RKO (cell line): ENCODE data around the gene LAMB1.
"Not testable (repeated sequence)": the region's sequence is repeated elsewhere in the genome, so short reads cannot be mapped to it uniquely, and the experiment has no call there.

Experiments used
- DNase-seq: peaks from one replicate; pipeline ENCODE4 v3.0.0-alpha.2; 2016; ENCODE audit warnings: low spot score

The LAMB1 gene

DNA sequence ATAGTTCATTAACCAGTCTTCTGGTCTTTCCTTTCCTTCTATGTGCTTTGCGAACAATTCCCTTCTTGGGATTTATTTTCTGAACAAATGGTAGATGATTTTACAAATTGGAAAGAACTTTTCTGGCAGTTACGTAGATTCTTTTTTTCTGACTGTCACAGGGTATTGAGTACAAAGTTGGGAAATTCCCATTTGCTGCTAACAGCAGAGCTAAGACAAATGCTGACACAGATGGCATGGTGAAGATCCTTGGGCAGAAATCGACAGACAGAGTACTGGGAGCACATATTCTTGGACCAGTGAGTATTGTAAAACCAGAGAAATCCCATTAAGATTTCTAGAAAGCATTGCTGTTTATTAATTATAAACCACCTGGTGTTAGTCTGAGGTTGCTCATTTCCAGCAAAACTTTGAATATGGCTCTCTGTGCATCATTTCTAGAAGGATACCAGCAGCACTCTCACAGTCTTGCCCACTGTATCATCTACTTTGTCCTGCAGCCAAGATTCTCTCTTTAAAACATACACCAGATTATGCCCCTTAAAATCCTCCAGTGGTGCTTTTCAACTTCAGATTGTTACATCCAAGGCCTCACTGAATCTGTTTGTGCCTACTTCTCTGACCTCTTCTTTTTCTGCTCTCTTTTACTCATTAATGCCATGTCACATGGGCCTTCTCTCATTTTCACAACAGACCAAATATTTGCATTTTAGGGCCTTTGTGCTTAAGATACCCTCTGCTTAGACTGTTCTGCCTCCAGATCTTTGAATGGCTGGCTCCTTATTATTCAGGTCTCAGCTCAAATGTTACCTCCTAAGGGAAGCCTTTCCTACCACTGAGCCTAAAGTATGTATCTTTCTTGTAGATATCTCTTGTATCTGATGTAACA, 85.0 kb downstream of the LAMB1 start:
- DNase-seq, result no peak

- DNase-seq, result no peak
These were observed 87.4 kb downstream of the LAMB1 start for GRCh38 chr7:107915541-107915940.

GRCh38 chr7:107914831-107915230, 88.1 kb downstream of the LAMB1 start:
- DNase-seq, result no peak

DNA sequence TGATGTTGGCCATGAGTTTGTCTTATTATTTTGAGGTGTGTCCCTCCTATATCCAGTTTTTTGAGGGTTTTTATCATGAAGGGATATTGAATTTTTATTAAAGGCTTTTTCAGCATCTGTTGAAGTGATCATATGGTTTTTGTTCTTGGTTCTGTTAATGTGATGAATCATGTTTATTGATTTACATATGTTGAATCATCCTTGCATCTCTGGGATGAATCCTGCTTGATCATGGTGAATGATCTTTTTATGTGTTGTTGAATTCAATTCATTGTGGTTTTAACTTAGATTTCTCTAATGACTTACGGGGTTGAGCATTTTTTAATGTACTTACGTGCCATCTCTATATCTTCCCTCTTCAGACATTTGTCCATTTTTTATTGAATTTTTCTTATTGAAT, 89.1 kb downstream of the LAMB1 start:
- DNase-seq, result peak; percentile 27

- no peak for DNase-seq
These were observed 91.0 kb downstream of the LAMB1 start for GRCh38 chr7:107911981-107912380.

DNA sequence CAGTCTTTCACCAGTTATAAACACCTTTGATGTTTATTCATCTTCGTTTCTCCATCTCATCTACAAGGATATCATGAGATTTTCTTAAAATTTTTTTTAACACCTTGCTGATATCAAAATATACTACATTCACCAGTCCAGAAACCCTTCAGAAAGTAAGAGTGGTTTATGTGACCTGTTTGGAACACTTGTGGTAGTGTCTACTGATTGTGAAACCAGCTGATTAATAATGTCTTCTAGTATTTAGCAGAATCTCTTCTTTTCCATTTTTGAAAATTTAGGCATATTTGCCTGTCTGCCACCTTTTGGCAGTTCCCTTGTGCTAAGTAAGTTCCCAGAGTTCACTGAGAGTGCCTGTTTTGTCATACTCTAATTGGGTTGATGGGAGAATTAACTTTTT, 93.5 kb downstream of the LAMB1 start:
- DNase-seq, result no peak

- no peak for DNase-seq
These were observed 95.2 kb downstream of the LAMB1 start for GRCh38 chr7:107907790-107908189.

- no peak for DNase-seq
These were observed 100.6 kb downstream of the LAMB1 start for GRCh38 chr7:107902381-107902780.

DNA sequence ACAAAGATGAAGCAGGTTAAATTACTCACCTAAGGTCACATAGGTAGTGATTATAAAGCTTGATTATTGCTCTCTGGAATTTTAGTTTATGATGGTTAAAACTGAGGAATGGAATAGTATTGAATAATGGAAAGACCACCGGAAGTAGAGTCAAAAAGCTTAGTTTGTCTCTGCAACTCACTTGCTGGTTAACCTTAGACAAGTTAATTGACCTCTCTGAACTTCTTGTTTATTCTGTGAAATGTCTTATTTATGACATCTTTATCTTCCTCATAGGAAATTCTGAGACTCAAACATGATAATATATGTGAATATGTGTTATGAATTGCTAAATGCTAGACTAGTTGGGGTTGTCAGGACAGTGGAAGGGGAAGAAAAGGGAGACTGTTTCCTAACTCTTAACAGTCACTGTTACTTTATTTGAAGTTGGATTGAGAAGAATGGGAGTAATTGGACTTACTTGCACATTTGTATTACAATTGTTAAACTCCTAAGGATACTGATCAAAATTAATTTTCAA, 102.4 kb downstream of the LAMB1 start:
- DNase-seq, result no peak

- no peak for DNase-seq
These were observed 103.9 kb downstream of the LAMB1 start for GRCh38 chr7:107898997-107899594.

DNA sequence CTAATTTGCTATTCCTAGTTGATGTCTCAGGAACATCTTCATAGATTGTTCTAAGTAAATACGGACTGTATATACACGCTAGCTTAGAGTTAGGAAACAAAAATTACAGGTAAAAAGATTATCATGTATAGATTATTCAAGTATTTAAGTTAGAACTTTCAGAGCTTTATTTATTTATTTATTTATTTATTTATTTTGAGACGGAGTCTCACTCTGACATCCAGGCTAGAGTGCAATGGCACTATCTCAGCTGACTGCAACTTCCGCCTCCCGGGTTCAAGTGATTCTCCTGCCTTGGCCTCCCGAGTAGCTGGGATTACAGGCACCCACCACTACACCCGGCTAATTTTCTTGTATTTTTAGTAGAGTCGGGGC, 110.6 kb downstream of the LAMB1 start:
- DNase-seq, result not testable (repeated sequence)

DNA sequence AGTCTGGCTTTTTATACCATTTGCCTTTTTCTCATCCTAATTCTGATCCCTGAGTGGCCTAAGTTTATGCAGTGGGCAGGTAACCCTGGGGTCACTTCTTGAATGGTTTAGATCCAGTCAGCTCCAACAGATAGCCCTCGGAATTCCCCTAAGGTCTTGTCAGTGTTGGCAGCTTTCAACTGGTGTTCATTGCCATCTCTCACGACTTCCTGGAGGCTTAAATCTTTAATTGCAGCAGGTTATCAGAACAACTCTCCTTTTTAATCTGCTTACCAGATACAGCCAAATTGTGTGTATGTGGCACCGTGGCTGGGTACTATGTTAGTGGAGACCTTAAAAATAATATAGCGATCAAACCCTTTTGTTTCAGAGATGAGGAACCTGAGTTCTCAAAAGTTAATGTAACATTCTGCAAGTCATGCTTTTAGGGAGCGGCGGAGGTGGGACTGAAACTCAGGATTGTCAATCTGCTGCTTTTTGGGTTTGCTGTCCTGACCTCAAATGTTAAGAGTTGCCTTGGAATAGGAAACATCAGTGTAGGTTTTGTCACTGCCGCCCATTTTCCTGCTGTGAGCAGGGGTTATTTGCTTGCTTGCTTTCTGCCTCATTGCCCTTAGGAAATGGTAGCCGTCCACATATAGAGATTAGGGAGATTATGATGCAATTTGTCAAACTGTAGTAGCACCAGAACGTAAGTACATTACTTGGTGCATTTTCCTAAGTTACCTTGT, 111.2 kb downstream of the LAMB1 start:
- DNase-seq, result peak; percentile 58

DNA sequence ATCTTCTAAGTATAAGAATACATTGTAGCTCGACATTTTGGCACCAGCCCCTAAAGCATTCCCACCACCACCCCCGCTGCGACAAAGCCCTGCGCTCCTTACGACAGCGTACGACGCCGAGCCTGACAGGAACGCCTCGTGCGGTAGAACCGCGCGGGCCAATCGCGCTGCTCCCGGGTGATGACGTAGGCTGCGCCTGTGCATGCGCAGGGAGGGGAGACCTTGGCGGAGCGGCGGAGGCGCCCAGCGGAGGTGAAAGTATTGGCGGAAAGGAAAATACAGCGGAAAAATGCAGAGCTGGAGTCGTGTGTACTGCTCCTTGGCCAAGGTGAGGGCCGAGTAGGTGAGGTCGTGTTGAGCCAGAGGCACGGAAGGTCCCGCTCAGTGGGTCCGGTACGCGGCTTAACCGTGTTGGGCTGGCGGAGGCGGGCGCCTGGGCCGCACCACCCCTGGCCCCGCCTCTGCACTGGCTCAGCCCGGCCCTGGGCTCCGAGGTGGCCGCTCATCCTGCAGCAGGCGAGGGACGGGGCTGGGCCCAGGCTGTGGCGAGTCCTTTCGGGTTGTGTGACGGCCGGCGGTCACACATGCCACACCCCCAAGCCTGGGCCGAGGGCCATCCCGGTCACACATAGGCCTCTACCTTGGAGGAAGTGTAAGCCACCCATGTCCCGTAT, 111.9 kb downstream of the LAMB1 start, which contains the start of gene DLD:
TSS of gene DLD (plus strand) at position 222 of the 674 bp plus-strand sequence. CDS start at position 290, 68 bp downstream.
- DNase-seq, result peak; percentile 97

- DNase-seq, result peak; percentile 46
These were observed 112.4 kb downstream of the LAMB1 start for GRCh38 chr7:107890493-107890961.

DNA sequence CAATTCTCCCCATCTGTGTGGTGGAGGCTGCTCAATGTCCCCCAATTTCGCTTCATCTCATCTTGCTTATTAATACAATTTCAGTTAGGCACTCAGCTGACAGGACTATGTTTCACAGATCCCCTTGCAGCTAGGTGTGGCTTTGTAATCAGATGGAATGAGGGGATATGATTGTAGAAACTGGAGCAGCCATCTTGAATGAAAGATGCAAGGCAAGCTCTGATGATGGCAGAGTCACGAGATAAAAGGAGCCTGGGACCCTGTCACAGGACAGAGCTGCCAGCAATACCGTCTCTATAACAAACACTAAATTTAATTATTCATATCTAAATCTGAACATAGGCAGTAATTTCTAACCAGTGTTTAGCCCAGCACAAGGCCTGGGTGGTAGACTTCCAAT, 113.0 kb downstream of the LAMB1 start:
- DNase-seq, result no peak

- DNase-seq, result not testable (repeated sequence)
These were observed 115.1 kb downstream of the LAMB1 start for GRCh38 chr7:107887827-107888226.

DNA sequence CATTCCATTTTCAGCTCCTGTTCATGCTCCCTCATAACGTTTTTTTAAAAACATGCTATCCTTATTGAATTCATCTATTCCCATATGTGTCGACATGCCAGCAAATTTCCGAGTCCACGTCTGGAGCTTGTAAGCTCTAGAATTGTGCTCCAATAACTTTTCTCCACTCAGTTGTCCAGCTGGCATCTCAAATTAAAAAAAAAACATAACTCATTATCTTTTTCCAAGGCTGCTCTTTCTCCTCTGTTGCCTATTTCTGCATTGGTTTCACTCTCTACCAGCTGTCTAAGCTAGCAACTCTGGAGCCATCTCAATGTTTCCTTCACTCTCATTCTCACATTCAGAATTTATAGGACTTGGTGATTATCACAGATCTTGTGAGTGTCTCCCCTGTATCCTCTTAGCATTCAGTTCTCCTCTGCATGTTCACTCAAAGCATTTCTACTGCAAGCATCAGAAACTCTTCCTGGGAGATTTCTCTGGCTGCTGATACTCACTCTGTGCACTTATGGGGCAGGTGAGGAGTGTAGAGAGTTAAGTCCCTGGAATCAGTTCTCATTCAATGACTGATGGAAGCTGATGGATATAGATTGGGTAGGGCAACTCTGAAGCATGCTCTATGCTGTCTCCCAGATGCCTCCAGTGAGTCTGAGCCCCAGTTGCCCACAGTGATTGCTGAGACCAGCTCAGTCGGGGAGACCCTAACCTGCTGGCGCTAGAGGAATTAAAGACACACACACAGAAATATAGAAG, 118.7 kb downstream of the LAMB1 start:
- no peak for DNase-seq

DNA sequence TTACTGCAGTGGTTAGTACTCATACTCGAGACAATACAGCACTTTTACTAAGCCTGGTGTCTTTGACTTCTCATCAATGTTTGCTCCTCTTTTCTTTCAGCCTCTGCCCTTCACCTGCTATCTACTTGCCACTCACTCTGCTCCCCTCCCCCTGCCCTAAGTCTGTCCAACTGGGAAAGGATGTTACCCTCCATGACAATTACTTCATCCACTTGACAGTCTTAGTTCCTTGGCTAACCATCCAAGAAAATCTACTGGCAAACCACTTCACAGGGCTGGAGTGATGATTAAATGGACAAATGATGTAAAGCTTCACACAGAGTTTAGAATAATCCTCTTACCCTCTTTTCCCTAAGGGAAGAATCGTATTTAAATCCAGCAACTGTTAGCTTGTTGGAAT, 120.2 kb downstream of the LAMB1 start:
- DNase-seq, result no peak

DNA sequence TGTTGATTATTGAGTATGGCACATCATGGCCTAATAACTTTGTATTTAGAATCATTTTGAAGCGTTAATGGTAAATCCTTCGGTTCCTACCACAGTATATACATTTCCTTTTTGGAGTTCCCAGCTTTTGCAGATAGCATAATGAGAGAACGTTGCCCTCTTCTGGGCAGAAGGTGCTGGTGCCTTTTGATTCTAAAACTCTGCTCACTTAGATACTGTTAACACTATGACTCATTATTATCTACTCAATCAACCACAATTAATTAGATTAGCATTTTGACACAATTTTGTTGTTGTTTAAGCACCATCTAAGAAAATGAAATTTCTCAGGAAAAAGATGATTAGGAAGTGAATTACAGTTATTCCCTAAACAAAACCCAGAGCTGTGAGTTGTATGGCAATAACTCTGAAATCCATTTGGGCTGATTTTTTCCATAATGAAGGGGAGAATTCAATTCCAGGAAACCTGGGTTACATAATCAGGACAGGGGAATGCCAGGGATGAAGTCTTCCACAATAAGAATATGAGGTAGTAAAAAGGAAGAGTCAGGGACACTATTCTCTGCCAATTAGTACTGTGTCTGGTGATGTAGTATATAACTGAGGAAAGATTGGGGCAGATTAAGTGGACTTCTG, 123.4 kb downstream of the LAMB1 start:
- DNase-seq, result peak; percentile 89

DNA sequence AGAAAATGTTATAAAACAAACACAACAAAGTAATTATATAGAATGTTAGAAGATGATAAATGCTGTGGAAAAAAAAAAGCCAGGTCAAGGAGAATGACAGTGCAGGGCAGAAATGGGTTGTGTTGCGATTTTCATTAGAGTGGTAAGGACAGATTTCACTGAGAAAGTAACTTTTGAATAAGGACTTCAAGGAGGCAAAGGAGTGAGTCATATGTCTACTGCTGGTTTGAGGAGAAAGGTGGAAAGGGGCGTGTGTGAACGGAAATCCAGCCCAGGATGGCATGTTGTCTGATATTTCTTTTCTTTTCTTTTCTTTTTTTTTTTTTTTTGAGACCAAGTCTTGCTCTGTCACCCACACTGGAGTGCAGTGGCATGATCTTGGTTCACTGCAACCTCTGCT, 124.3 kb downstream of the LAMB1 start:
- DNase-seq, result no peak
